Measurements from ENCODE around the gene CD80. TPM values are rescaled to one million over a fixed set of nuclear protein-coding genes. Genes with fewer than 3 reads are reported as not detected.

CD80 gene
- not detected for polyA plus RNA-seq (2013, experiment 1 of 2)
- polyA plus RNA-seq (2013, experiment 2 of 2): 0.01 TPM

GRCh38 chr3:119559441-119559963, at the start of gene CD80:
Gene CD80 (minus strand): TSS chr3:119559614. CDS start chr3:119557728, 1,886 bp downstream.
- no peak within 1 kb of the TSS for H3K14ac ChIP-seq (ENCODE audit: low read length in 2 of 2)
- H3K36me3 ChIP-seq (ENCODE audit: control insufficient read depth in 1 of 2, insufficient read depth in 2 of 2, low read depth in 1 of 2, low read length in 2 of 2): no peaks in the 10 kb centered on the region
- H3K27me3 ChIP-seq (ENCODE audit: control insufficient read depth in 1 of 2, insufficient read depth in 1 of 2, low read length in 2 of 2): no peaks in the 10 kb centered on the region
- no peak within 1 kb of the TSS for H3K27ac ChIP-seq (ENCODE audit: low read length, poor library complexity, severe bottlenecking)
- H4K8ac ChIP-seq (ENCODE audit: low read length): no peak within 1 kb of the TSS
- WGBS: 33% methylated on average over 6 of the region's 7 CpGs
- DNase-seq: peak; percentile 46
- H2AK5ac ChIP-seq (ENCODE audit: low read length, severe bottlenecking): no peak within 1 kb of the TSS
- no peak within 1 kb of the TSS for H2BK5ac ChIP-seq (ENCODE audit: low read depth, low read length, poor library complexity, severe bottlenecking)
- H3K4me3 ChIP-seq (ENCODE audit: insufficient read depth in 1 of 2, low read depth in 1 of 2, low read length in 2 of 2): no peak within 1 kb of the TSS
- H3K79me1 ChIP-seq (replicated peaks; ENCODE audit: low read length, poor library complexity, severe bottlenecking): no peaks in the 10 kb centered on the region
- H2BK15ac ChIP-seq (ENCODE audit: low read depth, poor library complexity, severe bottlenecking): no peak within 1 kb of the TSS
- H3K4me2 ChIP-seq (ENCODE audit: low read length, poor library complexity, severe bottlenecking): no peak within 1 kb of the TSS
- no peak within 1 kb of the TSS for H3K9ac ChIP-seq (ENCODE audit: low read length)
- no peak within 1 kb of the TSS for H2BK12ac ChIP-seq (ENCODE audit: low read length in 2 of 2)
- no peak within 1 kb of the TSS for H3K23ac ChIP-seq (ENCODE audit: low read length in 2 of 2)
- H3K4me1 ChIP-seq (ENCODE audit: control insufficient read depth, insufficient read depth, low read depth, low read length): peaks cover 3% of the 10 kb centered on the region
- no peak within 1 kb of the TSS for H2AFZ ChIP-seq (ENCODE audit: low read depth, low read length)
- no peak within 1 kb of the TSS for H4K91ac ChIP-seq (ENCODE audit: low read length)
- peaks cover 2% of the 10 kb centered on the region for H3K9me3 ChIP-seq (ENCODE audit: control insufficient read depth, low read length)
- H2BK120ac ChIP-seq (ENCODE audit: low read depth, low read length): no peak within 1 kb of the TSS
- no peak within 1 kb of the TSS for H3K4ac ChIP-seq (ENCODE audit: low read depth in 1 of 2, low read length in 2 of 2)
- no peak within 1 kb of the TSS for H3K18ac ChIP-seq (ENCODE audit: low read depth in 1 of 2, low read length in 2 of 2)

GRCh38 chr3:119608405-119609000, 49.1 kb upstream of the CD80 start:
- Histone ChIP-seq H3K27ac (ENCODE audit: low read length, poor library complexity, severe bottlenecking) (no peak overlapping the region), H3K27me3 (ENCODE audit: control insufficient read depth in 1 of 2, insufficient read depth in 1 of 2, low read length in 2 of 2) (no peaks in the 10 kb centered on the region), H2AK5ac (ENCODE audit: low read length, severe bottlenecking) (no peak overlapping the region), H3K9me3 (ENCODE audit: control insufficient read depth, low read length) (no peaks in the 10 kb centered on the region), H3K14ac (ENCODE audit: low read length in 2 of 2) (no peak overlapping the region), H3K4me1 (ENCODE audit: control insufficient read depth, insufficient read depth, low read depth, low read length) (peaks cover 4% of the 10 kb centered on the region), H2BK120ac (ENCODE audit: low read depth, low read length) (no peak overlapping the region), H2AFZ (ENCODE audit: low read depth, low read length) (no peak overlapping the region), H3K4ac (ENCODE audit: low read depth in 1 of 2, low read length in 2 of 2) (no peak overlapping the region), H3K36me3 (ENCODE audit: control insufficient read depth in 1 of 2, insufficient read depth in 2 of 2, low read depth in 1 of 2, low read length in 2 of 2) (peaks cover 0 to 2% of the 10 kb centered on the region in 2 experiments), H3K79me1 (replicated peaks; ENCODE audit: low read length, poor library complexity, severe bottlenecking) (no peaks in the 10 kb centered on the region), H3K23ac (ENCODE audit: low read length in 2 of 2) (no peak overlapping the region), H2BK12ac (ENCODE audit: low read length in 2 of 2) (no peak overlapping the region), H3K9ac (ENCODE audit: low read length) (no peak overlapping the region), H2BK15ac (ENCODE audit: low read depth, poor library complexity, severe bottlenecking) (no peak overlapping the region), H3K4me3 (ENCODE audit: insufficient read depth in 1 of 2, low read depth in 1 of 2, low read length in 2 of 2) (no peak overlapping the region), H2BK5ac (ENCODE audit: low read depth, low read length, poor library complexity, severe bottlenecking) (no peak overlapping the region), H3K4me2 (ENCODE audit: low read length, poor library complexity, severe bottlenecking) (no peak overlapping the region), H3K18ac (ENCODE audit: low read depth in 1 of 2, low read length in 2 of 2) (no peak overlapping the region), H4K8ac (ENCODE audit: low read length) (no peak overlapping the region), H4K91ac (ENCODE audit: low read length) (no peak overlapping the region)
- no peak for DNase-seq
- WGBS: 86% methylated on average over 5 of the region's 6 CpGs

GRCh38 chr3:119604878-119605277, 45.5 kb upstream of the CD80 start:
- Histone ChIP-seq H2AK5ac (ENCODE audit: low read length, severe bottlenecking) (no peak overlapping the region), H2AFZ (ENCODE audit: low read depth, low read length) (no peak overlapping the region), H4K8ac (ENCODE audit: low read length) (no peak overlapping the region), H3K4me1 (ENCODE audit: control insufficient read depth, insufficient read depth, low read depth, low read length) (peaks cover 8% of the 10 kb centered on the region), H3K27me3 (ENCODE audit: control insufficient read depth in 1 of 2, insufficient read depth in 1 of 2, low read length in 2 of 2) (no peaks in the 10 kb centered on the region), H3K4me2 (ENCODE audit: low read length, poor library complexity, severe bottlenecking) (no peak overlapping the region), H3K36me3 (ENCODE audit: control insufficient read depth in 1 of 2, insufficient read depth in 2 of 2, low read depth in 1 of 2, low read length in 2 of 2) (no peaks in the 10 kb centered on the region), H2BK5ac (ENCODE audit: low read depth, low read length, poor library complexity, severe bottlenecking) (no peak overlapping the region), H3K14ac (ENCODE audit: low read length in 2 of 2) (no peak overlapping the region), H2BK15ac (ENCODE audit: low read depth, poor library complexity, severe bottlenecking) (no peak overlapping the region), H2BK120ac (ENCODE audit: low read depth, low read length) (no peak overlapping the region), H3K4ac (ENCODE audit: low read depth in 1 of 2, low read length in 2 of 2) (no peak overlapping the region), H3K9ac (ENCODE audit: low read length) (no peak overlapping the region), H3K23ac (ENCODE audit: low read length in 2 of 2) (no peak overlapping the region), H3K27ac (ENCODE audit: low read length, poor library complexity, severe bottlenecking) (no peak overlapping the region), H2BK12ac (ENCODE audit: low read length in 2 of 2) (no peak overlapping the region), H3K9me3 (ENCODE audit: control insufficient read depth, low read length) (no peaks in the 10 kb centered on the region), H3K79me1 (replicated peaks; ENCODE audit: low read length, poor library complexity, severe bottlenecking) (no peaks in the 10 kb centered on the region), H3K4me3 (ENCODE audit: insufficient read depth in 1 of 2, low read depth in 1 of 2, low read length in 2 of 2) (no peak overlapping the region), H4K91ac (ENCODE audit: low read length) (no peak overlapping the region), H3K18ac (ENCODE audit: low read depth in 1 of 2, low read length in 2 of 2) (no peak overlapping the region)
- 91% methylated on average over 1 of the region's 1 CpG for WGBS
- no peak for DNase-seq

- Histone ChIP-seq H2BK5ac (ENCODE audit: low read depth, low read length, poor library complexity, severe bottlenecking) (no peak overlapping the region), H3K4ac (ENCODE audit: low read depth in 1 of 2, low read length in 2 of 2) (no peak overlapping the region), H4K8ac (ENCODE audit: low read length) (no peak overlapping the region), H3K27ac (ENCODE audit: low read length, poor library complexity, severe bottlenecking) (no peak overlapping the region), H2BK120ac (ENCODE audit: low read depth, low read length) (no peak overlapping the region), H4K91ac (ENCODE audit: low read length) (no peak overlapping the region), H3K23ac (ENCODE audit: low read length in 2 of 2) (no peak overlapping the region), H3K27me3 (ENCODE audit: control insufficient read depth in 1 of 2, insufficient read depth in 1 of 2, low read length in 2 of 2) (no peaks in the 10 kb centered on the region), H3K9me3 (ENCODE audit: control insufficient read depth, low read length) (no peaks in the 10 kb centered on the region), H3K4me2 (ENCODE audit: low read length, poor library complexity, severe bottlenecking) (no peak overlapping the region), H2BK15ac (ENCODE audit: low read depth, poor library complexity, severe bottlenecking) (no peak overlapping the region), H3K4me3 (ENCODE audit: insufficient read depth in 1 of 2, low read depth in 1 of 2, low read length in 2 of 2) (no peak overlapping the region), H2AFZ (ENCODE audit: low read depth, low read length) (no peak overlapping the region), H2BK12ac (ENCODE audit: low read length in 2 of 2) (no peak overlapping the region), H3K36me3 (ENCODE audit: control insufficient read depth in 1 of 2, insufficient read depth in 2 of 2, low read depth in 1 of 2, low read length in 2 of 2) (no peaks in the 10 kb centered on the region), H3K14ac (ENCODE audit: low read length in 2 of 2) (no peak overlapping the region), H3K79me1 (replicated peaks; ENCODE audit: low read length, poor library complexity, severe bottlenecking) (peaks cover 2% of the 10 kb centered on the region), H3K4me1 (ENCODE audit: control insufficient read depth, insufficient read depth, low read depth, low read length) (peaks cover 13% of the 10 kb centered on the region), H3K9ac (ENCODE audit: low read length) (no peak overlapping the region), H3K18ac (ENCODE audit: low read depth in 1 of 2, low read length in 2 of 2) (no peak overlapping the region), H2AK5ac (ENCODE audit: low read length, severe bottlenecking) (no peak overlapping the region)
- 84% methylated on average over 1 of the region's 1 CpG for whole genome bisulfite sequencing
- no peak for DNase-seq
Observed at GRCh38 chr3:119602676-119603075, 43.3 kb upstream of the CD80 start.
